Esophagus (tissue), 2 donors: ENCODE results near the gene SHC2. TPM values are rescaled to one million over a fixed set of nuclear protein-coding genes. Genes with fewer than 3 reads are reported as not detected.

Experiments
- H3K27ac ChIP-seq, 2 donors: one replicate each; pipeline ENCODE4 v1.5.1; 2013; ENCODE audit warnings: low read depth in 2 of 2, mild to moderate bottlenecking in 2 of 2, inconsistent platforms in 1 of 2, low read length in 1 of 2, moderate library complexity in 1 of 2
- H3K27me3 ChIP-seq, 2 donors: one replicate each; pipeline ENCODE4 v1.6.1; 2013; ENCODE audit warnings: low read length in 2 of 2, control low read depth in 1 of 2, mild to moderate bottlenecking in 1 of 2; ENCODE audit not compliant: insufficient read depth in 2 of 2, control insufficient read depth in 1 of 2
- H3K36me3 ChIP-seq, 2 donors: one replicate each; pipeline ENCODE4 v1.6.1; 2013; ENCODE audit warnings: low read length in 1 of 2; ENCODE audit not compliant: control insufficient read depth in 2 of 2, insufficient read depth in 2 of 2
- H3K4me1 ChIP-seq, 2 donors: one replicate each; pipeline ENCODE4 v1.6.1; 2013; ENCODE audit warnings: low read length in 1 of 2; ENCODE audit not compliant: control insufficient read depth in 2 of 2, insufficient read depth in 2 of 2
- H3K4me3 ChIP-seq, 2 donors: one replicate each; pipeline ENCODE4 v1.5.1; 2013; ENCODE audit warnings: low read length in 2 of 2, mild to moderate bottlenecking in 2 of 2, low read depth in 1 of 2, moderate library complexity in 1 of 2
- H3K9me3 ChIP-seq, 2 donors: one replicate each; pipeline ENCODE4 v1.6.1; 2013; ENCODE audit warnings: mild to moderate bottlenecking in 2 of 2, low read depth in 1 of 2, low read length in 1 of 2, moderate library complexity in 1 of 2; ENCODE audit not compliant: control insufficient read depth in 2 of 2, insufficient read depth in 1 of 2
- WGBS, 2 donors: extraction: QIAGEN DNeasy Blood & Tissue Kit; methylation state at CpG; one replicate each; pipeline ENCODE4 v1.1.7; 2013; 5-methylcytosine and 5-hydroxymethylcytosine counted together
- polyA plus RNA-seq, 2 donors: library from polyadenylated mRNA; stranded (reverse); fragments of 200-250 nt; gene quantifications; one replicate each; pipeline ENCODE4 v1.2.3, GENCODE V29; 2013
- donor health status: healthy with polysubstance abuse.
- donor health status: Bipolar disorder and iron deficiency.

Gene SHC2
- polyA plus RNA-seq, 2 donors, result 3.0 to 5.3 TPM

DNA sequence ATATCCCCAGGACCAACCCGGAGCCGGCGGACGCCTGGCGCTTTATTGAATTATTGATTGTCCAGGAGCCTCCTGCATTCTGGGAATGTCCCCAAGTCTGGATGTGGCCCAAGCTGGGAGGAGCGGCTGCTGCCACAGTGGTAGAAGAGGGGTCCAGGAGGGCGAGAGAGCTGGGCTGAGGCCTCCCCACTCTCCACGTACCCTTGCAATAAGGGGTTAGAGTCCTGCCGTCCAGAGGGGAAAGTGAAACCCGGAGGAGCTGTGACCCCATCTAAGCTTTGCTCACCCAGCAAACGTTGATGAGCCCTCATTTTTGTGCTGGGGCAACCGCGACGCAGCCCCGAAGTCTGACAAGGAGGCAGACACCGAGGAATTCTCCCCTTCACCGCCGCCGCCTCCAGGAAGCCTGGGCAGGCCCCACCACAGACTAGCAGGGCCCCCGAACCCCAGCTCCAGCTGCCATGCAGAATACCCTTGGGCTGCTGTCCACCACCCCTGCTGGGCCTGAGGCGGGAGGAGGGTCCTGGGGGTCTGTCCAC lies 50.5 kb downstream of the SHC2 start:
- WGBS, 2 donors, result 44 to 55% methylated on average over 21 of the region's 21 CpGs
- peaks cover 0 to 19% of the 10 kb centered on the region in 2 donors for H3K27me3 ChIP-seq

DNA sequence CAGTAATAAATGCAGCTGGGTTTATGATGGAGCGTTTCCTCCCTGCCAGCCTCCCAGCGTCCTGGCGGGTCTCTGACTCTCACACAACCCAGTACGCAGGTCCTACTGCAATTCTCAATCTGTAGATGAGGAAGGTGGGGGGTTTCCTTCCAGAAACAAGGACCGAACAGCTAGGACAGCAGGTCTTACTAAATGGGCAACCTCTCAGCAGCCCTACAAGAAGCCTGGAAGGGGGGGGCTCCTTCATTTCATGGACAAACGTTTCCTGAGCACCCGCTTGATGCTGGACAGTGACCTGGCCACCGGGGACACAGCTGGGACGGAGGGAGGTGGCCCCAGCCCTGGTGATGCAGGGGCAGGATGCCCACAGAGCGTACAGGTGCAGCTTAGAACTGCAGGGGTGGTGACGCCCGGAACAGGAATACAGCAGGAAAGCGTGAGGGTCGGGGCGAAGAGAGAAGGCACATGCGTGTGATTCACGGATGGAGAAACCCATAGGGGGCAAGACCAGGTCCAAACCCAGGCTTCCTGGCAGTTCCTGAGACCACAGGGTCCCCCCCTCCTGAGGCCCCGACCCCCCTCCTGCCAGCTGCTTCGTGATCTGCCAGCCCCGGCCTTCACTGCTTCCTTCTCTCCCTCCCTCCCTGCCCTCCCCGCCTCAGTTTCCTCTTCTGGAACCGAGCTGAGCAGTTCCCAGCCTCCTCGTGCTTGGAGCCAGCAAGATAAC lies 51.2 kb downstream of the SHC2 start:
- Histone ChIP-seq H3K4me3 (peak overlapping the region; percentile 28 to 47), H3K27ac (no peak overlapping the region), H3K36me3 (no peaks in the 10 kb centered on the region), H3K9me3 (no peaks in the 10 kb centered on the region), H3K4me1 (peaks cover 0 to 2% of the 10 kb centered on the region in 2 donors), H3K27me3 (peaks cover 0 to 19% of the 10 kb centered on the region in 2 donors)
- 4 to 6% methylated on average over 15 to 23 of the region's 23 CpGs for WGBS, 2 donors

More for the DNA sequence above, 50.5 kb downstream of the SHC2 start:
- Histone ChIP-seq H3K36me3 (no peaks in the 10 kb centered on the region), H3K9me3 (no peaks in the 10 kb centered on the region), H3K4me1 (peaks cover 0 to 2% of the 10 kb centered on the region in 2 donors), H3K4me3 (no peak overlapping the region), H3K27ac (no peak overlapping the region)

DNA sequence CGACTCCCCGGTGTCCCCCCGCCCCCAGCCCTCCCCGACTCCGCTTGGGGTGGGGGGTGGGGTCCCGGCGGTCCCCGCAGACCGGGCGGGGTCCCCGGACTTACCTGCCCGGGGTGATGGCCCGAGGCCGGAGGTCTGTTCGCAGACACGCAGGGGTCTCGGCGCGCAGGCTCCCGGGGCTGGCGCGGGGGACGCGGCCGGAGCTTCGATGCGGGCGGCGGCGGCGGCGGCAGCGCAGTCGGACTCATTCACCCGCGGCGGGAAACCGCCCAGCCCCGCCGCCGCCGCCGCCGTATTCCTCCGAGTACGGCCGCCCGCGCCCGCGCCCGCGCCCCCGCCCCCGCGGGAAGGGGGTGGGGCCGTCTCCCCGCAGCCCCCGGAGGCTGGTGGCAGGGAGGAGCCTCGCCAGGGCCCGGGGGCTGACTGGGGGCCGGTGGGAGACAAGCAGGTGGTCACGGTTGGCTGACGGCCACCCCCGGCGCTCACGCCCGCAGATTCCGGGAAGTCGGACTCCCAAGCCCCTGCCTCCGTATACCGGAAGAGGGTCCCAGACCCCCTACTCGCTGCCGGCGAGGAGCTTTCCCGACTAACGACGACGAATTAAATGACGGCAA lies 51.8 kb downstream of the SHC2 start, which contains the start of gene C2CD4C:
Gene C2CD4C (minus strand): TSS at position 246 of the 614 bp plus-strand sequence. CDS start 786 bp downstream, outside the sequence.
- WGBS, 2 donors, result 1% methylated on average over 51 to 80 of the region's 80 CpGs

DNA sequence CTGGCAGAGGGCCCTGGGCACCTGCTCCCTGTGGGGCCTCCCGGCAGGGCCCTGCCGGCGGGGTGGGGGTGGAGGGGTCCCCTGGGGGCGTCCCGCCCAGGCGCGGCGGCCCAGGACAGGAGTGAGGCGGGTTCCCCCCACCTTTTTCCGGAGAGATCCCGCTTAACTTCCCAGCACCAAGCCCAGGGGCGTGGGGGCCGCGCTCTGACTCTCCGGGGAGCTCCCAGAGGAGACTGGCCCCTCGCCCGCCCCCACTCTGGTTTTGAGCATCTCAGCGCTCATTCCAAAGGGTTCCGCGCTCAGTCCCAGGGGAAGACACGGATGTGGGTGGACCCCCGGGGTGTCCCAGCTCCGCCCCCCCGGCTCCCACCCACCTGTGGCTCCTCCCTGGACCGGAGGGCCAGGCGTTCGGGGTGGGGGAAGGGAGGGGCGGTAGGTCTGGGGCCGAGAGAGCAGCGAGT lies 52.4 kb downstream of the SHC2 start:
- Histone ChIP-seq H3K4me1 (peaks cover 0 to 2% of the 10 kb centered on the region in 2 donors), H3K4me3 (peak overlapping the region in 1 of 2 donors; percentile 47), H3K27me3 (peaks cover 0 to 19% of the 10 kb centered on the region in 2 donors), H3K36me3 (no peaks in the 10 kb centered on the region), H3K27ac (no peak overlapping the region), H3K9me3 (no peaks in the 10 kb centered on the region)
- WGBS, 2 donors, result 4 to 5% methylated on average over 18 to 30 of the region's 30 CpGs

More for the DNA sequence above, 51.8 kb downstream of the SHC2 start, which contains the start of gene C2CD4C:
- peaks cover 0 to 19% of the 10 kb centered on the region in 2 donors for H3K27me3 ChIP-seq
- H3K27ac ChIP-seq, result no peak within 1 kb of the TSS
- H3K4me1 ChIP-seq, result peaks cover 0 to 2% of the 10 kb centered on the region in 2 donors
- no peaks in the 10 kb centered on the region for H3K36me3 ChIP-seq
- no peaks in the 10 kb centered on the region for H3K9me3 ChIP-seq
- H3K4me3 ChIP-seq, result peak within 1 kb of the TSS; percentile 28 to 47

DNA sequence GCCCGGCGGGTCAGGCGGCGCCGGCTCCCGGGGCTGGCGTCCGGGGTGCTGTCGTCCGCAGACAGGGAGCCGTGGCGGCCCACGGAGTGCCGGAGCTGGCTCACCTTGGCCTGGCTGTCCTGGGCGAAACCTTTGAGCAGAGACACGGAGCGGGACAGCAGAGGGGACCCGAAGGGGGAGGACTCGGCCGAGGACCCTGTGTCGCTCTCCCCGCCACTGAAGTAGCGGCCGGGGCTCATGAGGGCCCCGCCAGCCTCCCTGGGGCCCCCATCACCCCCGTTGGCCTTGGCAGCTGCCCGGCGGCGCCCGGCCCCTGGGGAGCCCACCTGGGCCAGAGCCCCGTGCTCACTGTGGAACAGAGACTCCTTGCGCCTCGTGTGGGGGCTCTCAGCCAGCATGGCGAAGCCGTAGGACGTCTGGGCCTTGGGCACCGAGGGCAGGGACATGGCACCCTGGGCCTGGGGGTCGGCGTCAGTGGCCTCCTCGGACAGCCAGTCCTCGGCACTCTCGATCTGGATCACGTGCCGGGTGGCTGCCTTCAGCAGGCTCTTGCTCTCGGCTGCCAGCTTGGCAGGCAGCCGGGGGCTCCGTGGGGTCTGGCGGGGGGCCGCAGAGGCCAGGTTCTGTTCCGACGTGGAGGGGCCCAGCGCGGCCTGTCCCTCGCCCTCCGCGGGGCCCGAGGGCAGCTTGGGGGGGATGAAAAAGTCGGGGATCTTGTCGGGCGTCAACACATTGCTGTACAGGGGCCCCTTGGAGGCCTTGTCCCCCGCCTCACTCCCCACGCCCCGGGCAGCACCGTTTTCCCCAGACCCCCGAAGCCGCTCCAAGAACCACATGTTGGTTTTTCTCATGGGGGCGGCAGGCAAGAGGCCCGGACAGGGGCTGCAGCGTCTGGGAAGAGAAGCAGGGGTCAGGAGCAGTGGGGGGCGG lies 53.1 kb downstream of the SHC2 start:
- Histone ChIP-seq H3K27ac (no peak overlapping the region), H3K9me3 (no peaks in the 10 kb centered on the region), H3K4me3 (no peak overlapping the region), H3K27me3 (peaks cover 0 to 19% of the 10 kb centered on the region in 2 donors), H3K4me1 (peaks cover 0 to 2% of the 10 kb centered on the region in 2 donors), H3K36me3 (no peaks in the 10 kb centered on the region)
- WGBS, 2 donors, result 74% methylated on average over 53 to 70 of the region's 70 CpGs

DNA sequence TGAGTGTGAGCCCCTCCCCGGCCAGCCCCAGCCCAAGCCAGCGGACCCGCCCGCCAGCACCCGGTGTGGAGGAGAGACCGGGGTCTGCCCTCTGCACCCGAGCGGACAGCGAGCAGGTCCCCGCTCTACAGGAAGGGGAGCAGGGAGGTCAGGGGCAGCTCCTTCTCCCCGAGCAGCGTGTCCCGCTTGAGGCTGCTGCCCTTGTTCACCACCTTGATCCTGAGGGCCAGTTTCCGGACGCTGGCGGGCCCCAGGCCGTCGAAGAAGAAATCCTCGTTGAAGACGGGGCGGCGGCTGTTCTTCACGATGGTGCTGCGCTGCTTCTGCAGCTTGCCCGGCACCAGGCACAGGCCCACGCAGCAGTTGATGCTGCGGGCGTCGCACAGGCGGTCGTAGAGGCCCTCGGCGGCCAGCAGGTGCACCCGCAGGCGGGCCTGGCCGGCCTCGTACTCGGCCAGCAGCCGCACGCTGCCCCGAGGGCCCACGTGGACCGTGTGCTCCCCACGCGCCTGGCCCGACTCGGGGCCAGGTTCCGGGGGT lies 53.8 kb downstream of the SHC2 start:
- H3K27me3 ChIP-seq, result peaks cover 0 to 19% of the 10 kb centered on the region in 2 donors
- no peaks in the 10 kb centered on the region for H3K36me3 ChIP-seq
- H3K9me3 ChIP-seq, result no peaks in the 10 kb centered on the region
- H3K4me3 ChIP-seq, result no peak overlapping the region
- peaks cover 0 to 2% of the 10 kb centered on the region in 2 donors for H3K4me1 ChIP-seq
- H3K27ac ChIP-seq, result no peak overlapping the region
- WGBS, 2 donors, result 86 to 87% methylated on average over 41 to 48 of the region's 48 CpGs

DNA sequence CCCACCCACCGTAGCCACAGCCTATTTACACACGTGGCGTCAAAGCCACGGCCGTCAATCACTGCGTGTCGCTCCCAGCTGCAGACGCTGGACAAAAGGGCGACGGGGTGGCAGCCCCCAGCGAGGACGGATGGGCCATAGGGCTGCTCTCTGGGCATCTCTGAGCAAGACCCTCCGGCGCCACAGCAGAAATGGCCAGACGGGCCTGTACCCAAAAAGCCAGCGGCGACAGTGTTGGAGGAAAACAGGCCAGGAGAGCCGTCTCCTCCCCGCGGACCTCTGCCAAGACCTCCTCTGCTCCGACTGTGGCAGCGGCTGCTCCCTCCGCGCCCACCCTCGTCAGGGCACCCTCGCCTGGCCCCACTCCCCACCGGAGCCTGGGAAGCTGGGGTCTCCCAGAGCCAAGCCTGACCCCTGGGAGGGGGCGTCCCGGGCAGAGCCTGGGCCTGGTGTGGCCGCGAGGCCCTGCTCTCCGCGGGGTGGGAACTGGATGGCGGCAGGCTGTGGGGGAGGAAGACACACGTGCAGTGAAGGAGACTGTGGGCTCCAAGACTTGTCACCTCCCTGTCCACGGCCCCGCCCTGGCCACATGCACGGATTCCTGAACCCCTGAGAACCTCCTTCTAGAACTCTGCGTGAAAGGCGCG lies 54.6 kb downstream of the SHC2 start:
- Histone ChIP-seq H3K9me3 (no peaks in the 10 kb centered on the region), H3K4me1 (peaks cover 0 to 2% of the 10 kb centered on the region in 2 donors), H3K36me3 (no peaks in the 10 kb centered on the region), H3K27me3 (peaks cover 0 to 19% of the 10 kb centered on the region in 2 donors), H3K4me3 (no peak overlapping the region), H3K27ac (no peak overlapping the region)
- 67% methylated on average over 39 to 41 of the region's 41 CpGs for WGBS, 2 donors

DNA sequence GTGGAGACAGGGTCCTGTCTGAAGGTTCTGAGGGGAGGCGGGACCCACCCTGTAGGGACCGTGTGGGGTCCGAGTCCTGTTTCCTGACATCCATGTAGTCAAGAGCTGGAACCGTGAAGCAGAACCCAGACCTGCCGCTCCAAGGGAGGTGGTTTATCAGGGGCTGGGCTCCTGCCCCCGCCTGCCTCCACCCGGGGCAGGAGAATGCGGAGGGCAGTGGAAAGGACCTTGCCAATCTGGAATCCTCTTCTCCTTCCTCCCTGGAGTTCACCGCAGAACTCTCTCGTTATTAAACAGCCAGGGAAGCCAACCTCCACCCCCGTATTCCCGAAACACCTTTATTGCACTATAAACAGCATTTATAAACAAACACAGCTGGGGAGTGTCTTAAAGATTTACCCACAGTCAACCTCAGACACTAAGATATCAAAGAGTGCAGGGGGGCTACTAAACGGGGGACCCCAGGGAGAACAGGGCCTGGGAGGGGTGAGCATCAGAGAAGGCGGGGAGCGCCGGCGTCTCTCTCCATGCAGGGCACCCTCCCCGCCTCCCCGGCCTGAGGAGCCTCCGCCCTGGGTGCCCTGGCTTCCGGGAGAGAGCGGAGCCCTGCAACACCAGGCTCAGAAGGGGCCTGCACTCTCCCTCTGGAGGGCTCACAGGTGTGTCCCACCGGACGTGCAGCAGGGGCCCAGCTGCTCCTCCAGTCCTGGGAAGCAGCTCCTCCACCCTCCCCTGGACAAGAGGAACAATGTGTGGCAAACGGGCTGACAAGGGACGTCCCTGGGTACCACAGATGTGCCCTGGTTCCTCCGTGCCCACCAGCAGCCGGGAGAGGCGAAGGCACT lies 55.5 kb downstream of the SHC2 start:
- peaks cover 0 to 19% of the 10 kb centered on the region in 2 donors for H3K27me3 ChIP-seq
- 34 to 36% methylated on average over 28 to 29 of the region's 29 CpGs for WGBS, 2 donors

More for the DNA sequence above, 55.5 kb downstream of the SHC2 start:
- no peaks in the 10 kb centered on the region for H3K36me3 ChIP-seq
- H3K9me3 ChIP-seq, result no peaks in the 10 kb centered on the region
- H3K4me3 ChIP-seq, result no peak overlapping the region
- no peak overlapping the region for H3K27ac ChIP-seq
- peaks cover 0 to 2% of the 10 kb centered on the region in 2 donors for H3K4me1 ChIP-seq
